Esophagus muscularis mucosa (tissue), 4 donors: ENCODE results near the gene NDST4.

Experiments
- CTCF ChIP-seq, 3 experiments: fragments of 200-600 bp in 2 of 3; fragments of 450-650 bp in 1 of 3; sonication (generic) in 2 of 3; IDR thresholded peaks; one replicate each; pipeline ENCODE4 v1.5.1; 2017 to 2019; ENCODE audit warnings: antibody characterized with exemption in 3 of 3, mild to moderate bottlenecking in 2 of 3, moderate library complexity in 1 of 3
- EP300 ChIP-seq: sonication (generic); formaldehyde crosslinking; IDR thresholded peaks from one replicate; pipeline ENCODE4 v1.6.1; 2017; ENCODE audit warnings: antibody characterized with exemption
- POLR2A ChIP-seq: fragments of 450-650 bp; IDR thresholded peaks from one replicate; pipeline ENCODE4 v1.6.1; 2017; ENCODE audit warnings: antibody characterized with exemption, moderate library complexity, mild to moderate bottlenecking, low read depth
- POLR2AphosphoS5 ChIP-seq, 2 donors: sonication (generic); formaldehyde crosslinking; IDR thresholded peaks; one replicate each; pipeline ENCODE4 v1.6.1; 2017; ENCODE audit warnings: antibody characterized with exemption in 2 of 2

- TF ChIP-seq CTCF (IDR thresholded peaks at IDR 0.05) = no peak
- TF ChIP-seq POLR2A = no peak
- no peak for TF ChIP-seq EP300
- no peak for TF ChIP-seq POLR2AphosphoS5 (IDR thresholded peaks at IDR 0.05)
These were observed 185.5 kb downstream of the NDST4 start for GRCh38 chr4:114927881-114928280.
